Fibroblast of mammary gland (primary cell): ENCODE results near the gene CRAMP1.

Experiments used
- DNase-seq: peaks from one replicate; pipeline ENCODE4 v3.0.0-alpha.2; 2010; ENCODE audit warnings: low read depth
- H3K4me3 ChIP-seq: 2 replicates; pipeline ENCODE4 v1.5.1; 2011; ENCODE audit warnings: low read depth, mild to moderate bottlenecking, low read length, moderate library complexity; ENCODE audit not compliant: control insufficient read depth
- TF ChIP-seq, protein P1 (sequence below): conservative IDR thresholded peaks from 2 replicates; pipeline ENCODE4 v1.5.1; 2011; ENCODE audit warnings: low read depth, low read length, inconsistent platforms; ENCODE audit not compliant: control insufficient read depth, insufficient read depth

The CRAMP1 gene

GRCh38 chr16:1572673-1573072 is 39.5 kb upstream of the CRAMP1 start:
- TF ChIP-seq, protein P1, sequence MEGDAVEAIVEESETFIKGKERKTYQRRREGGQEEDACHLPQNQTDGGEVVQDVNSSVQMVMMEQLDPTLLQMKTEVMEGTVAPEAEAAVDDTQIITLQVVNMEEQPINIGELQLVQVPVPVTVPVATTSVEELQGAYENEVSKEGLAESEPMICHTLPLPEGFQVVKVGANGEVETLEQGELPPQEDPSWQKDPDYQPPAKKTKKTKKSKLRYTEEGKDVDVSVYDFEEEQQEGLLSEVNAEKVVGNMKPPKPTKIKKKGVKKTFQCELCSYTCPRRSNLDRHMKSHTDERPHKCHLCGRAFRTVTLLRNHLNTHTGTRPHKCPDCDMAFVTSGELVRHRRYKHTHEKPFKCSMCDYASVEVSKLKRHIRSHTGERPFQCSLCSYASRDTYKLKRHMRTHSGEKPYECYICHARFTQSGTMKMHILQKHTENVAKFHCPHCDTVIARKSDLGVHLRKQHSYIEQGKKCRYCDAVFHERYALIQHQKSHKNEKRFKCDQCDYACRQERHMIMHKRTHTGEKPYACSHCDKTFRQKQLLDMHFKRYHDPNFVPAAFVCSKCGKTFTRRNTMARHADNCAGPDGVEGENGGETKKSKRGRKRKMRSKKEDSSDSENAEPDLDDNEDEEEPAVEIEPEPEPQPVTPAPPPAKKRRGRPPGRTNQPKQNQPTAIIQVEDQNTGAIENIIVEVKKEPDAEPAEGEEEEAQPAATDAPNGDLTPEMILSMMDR: no peak
- no peak for DNase-seq
- no peak overlapping the region for H3K4me3 ChIP-seq

GRCh38 chr16:1573301-1573700 is 38.9 kb upstream of the CRAMP1 start:
- H3K4me3 ChIP-seq: no peak overlapping the region
- DNase-seq: no peak
- TF ChIP-seq, protein P1: no peak

DNA sequence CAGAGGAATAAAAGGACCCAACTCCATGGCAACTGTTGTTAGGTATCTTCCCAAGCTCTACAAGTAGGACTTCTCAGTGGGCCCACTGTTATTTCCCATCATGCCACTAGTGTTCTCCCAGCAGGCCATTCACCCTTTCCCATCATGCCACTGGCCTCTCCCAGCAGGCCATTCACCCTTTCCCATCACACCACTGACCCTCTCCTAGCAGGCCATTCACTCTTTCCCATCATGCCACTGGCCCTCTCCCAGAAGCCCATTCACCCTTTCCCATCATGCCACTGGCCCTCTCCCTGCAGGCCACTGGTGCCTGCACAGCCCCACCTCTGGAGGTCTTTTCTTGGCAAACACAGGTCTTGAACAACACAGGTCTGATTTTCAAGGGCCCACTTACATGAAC is 36.6 kb upstream of the CRAMP1 start:
- TF ChIP-seq, protein P1: no peak
- DNase-seq: no peak

DNA sequence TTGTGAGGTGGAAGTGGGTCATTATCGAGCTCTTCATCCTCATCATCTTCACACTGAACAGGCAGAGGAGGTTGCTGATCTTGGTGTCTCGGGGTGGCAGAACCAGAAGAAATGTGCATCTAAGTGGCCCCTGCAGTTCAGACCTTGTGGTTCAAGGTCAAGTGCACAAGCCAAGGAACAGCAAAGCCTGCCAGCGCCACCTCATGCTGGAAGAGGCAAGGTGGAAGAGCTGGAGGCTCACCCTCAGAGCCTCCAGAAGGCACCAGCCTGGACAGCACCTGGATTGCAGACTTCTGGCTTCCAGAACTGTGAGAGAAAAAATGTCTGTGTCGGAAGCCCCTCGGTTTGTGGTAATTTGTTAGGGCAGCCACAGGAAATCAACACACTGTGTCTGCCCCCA is 32.9 kb upstream of the CRAMP1 start:
- TF ChIP-seq, protein P1: no peak
- DNase-seq: no peak
- no peak overlapping the region for H3K4me3 ChIP-seq

More for the DNA sequence above, 36.6 kb upstream of the CRAMP1 start:
- H3K4me3 ChIP-seq: no peak overlapping the region

GRCh38 chr16:1580256-1580655 is 31.9 kb upstream of the CRAMP1 start:
- no peak for DNase-seq
- no peak overlapping the region for H3K4me3 ChIP-seq
- TF ChIP-seq, protein P1: no peak

- H3K4me3 ChIP-seq: no peak overlapping the region
- DNase-seq: no peak
- TF ChIP-seq, protein P1: no peak
These were observed 31.2 kb upstream of the CRAMP1 start for GRCh38 chr16:1580956-1581355.

DNA sequence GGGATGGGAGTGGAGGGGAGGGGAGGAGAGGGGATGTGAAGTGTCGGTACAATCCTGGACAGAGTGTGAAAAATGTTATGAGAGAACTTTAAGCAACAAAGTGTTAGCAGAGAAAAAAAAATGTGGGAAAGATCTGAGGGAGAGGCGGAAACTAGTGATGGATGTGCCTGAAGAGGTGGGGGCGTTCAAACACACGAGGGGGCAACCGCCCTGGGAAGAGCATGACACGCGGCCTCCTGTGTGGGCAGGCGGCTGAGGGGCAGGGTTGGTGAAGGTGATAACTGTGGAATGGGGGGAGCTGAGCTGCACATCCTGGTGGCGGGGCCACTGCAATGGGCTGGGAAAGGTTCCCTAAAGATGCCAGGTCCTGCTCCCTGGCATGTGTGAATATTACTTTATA is 30.4 kb upstream of the CRAMP1 start:
- TF ChIP-seq, protein P1: no peak
- no peak overlapping the region for H3K4me3 ChIP-seq
- DNase-seq: no peak
